GM23338 (cell line): Measurements from ENCODE around the gene GCNT2. TPM values are rescaled to one million over a fixed set of nuclear protein-coding genes. Genes with fewer than 3 reads are reported as not detected.

Experiments used
- ATAC-seq: fragments of 200-7000 bp; cut with Tn5 transposase; 3 replicates; pipeline ENCODE4 v1.9.1; 2020
- DNase-seq: peaks from one replicate; pipeline ENCODE4 v3.0.0-alpha.2; 2015; ENCODE audit warnings: low spot score
- H2AFZ ChIP-seq: fragments of 200-600 bp; sonication (generic); 2 replicates; pipeline ENCODE4 v1.8.0; 2016; ENCODE audit warnings: antibody characterized with exemption, mild to moderate bottlenecking, moderate library complexity
- H3F3A ChIP-seq: fragments of 200-600 bp; sonication (generic); replicated peaks from 2 replicates; pipeline ENCODE4 v1.8.0; 2017; ENCODE audit warnings: antibody characterized with exemption, mixed run types, low read depth
- H3K27ac ChIP-seq: fragments of 200-600 bp; sonication (generic); 2 replicates; pipeline ENCODE4 v1.6.1; 2016; ENCODE audit warnings: low read depth
- H3K27me3 ChIP-seq: fragments of 200-600 bp; sonication (generic); 2 replicates; pipeline ENCODE4 v1.8.0; 2016; ENCODE audit warnings: mild to moderate bottlenecking, mixed run types, moderate library complexity; ENCODE audit not compliant: insufficient read depth
- H3K36me3 ChIP-seq: fragments of 200-600 bp; sonication (generic); 2 replicates; pipeline ENCODE4 v1.8.0; 2016; ENCODE audit warnings: mild to moderate bottlenecking; ENCODE audit not compliant: insufficient read depth
- H3K4me1 ChIP-seq: fragments of 200-600 bp; sonication (generic); 2 replicates; pipeline ENCODE4 v1.8.0; 2016; ENCODE audit warnings: mild to moderate bottlenecking, moderate library complexity; ENCODE audit not compliant: insufficient read depth
- H3K4me2 ChIP-seq: fragments of 200-600 bp; sonication (generic); 2 replicates; pipeline ENCODE4 v1.7.1; 2017; ENCODE audit warnings: mixed run types
- H3K4me3 ChIP-seq: fragments of 200-600 bp; sonication (generic); 2 replicates; pipeline ENCODE4 v1.6.1; 2016; ENCODE audit warnings: mixed run types
- H3K79me2 ChIP-seq: fragments of 200-600 bp; sonication (generic); replicated peaks from 2 replicates; pipeline ENCODE4 v1.8.0; 2017; ENCODE audit warnings: mild to moderate bottlenecking; ENCODE audit not compliant: insufficient read depth
- H3K9me2 ChIP-seq: fragments of 200-600 bp; sonication (generic); 2 replicates; pipeline ENCODE4 v1.8.0; 2017; ENCODE audit not compliant: insufficient read depth
- H4K20me1 ChIP-seq: fragments of 200-600 bp; sonication (generic); replicated peaks from 2 replicates; pipeline ENCODE4 v1.8.0; 2017; ENCODE audit warnings: mild to moderate bottlenecking; ENCODE audit not compliant: insufficient read depth
- H3K27ac Mint-ChIP-seq: 2 replicates; pipeline ENCODE4 v1.8.0; 2020; ENCODE audit warnings: inconsistent platforms, mild to moderate bottlenecking, moderate library complexity, mixed read lengths
- H3K27me3 Mint-ChIP-seq: 3 replicates; pipeline ENCODE4 v1.8.0; 2022; ENCODE audit warnings: low read depth, mild to moderate bottlenecking, moderate library complexity, mixed read lengths, inconsistent platforms; ENCODE audit not compliant: insufficient read depth, poor library complexity
- H3K36me3 Mint-ChIP-seq: 3 replicates; pipeline ENCODE4 v1.8.0; 2021; ENCODE audit warnings: low read depth, mild to moderate bottlenecking, inconsistent platforms, moderate library complexity, mixed read lengths
- H3K4me1 Mint-ChIP-seq: 3 replicates; pipeline ENCODE4 v1.8.0; 2020; ENCODE audit warnings: mild to moderate bottlenecking, inconsistent platforms, mixed read lengths
- H3K4me3 Mint-ChIP-seq: 3 replicates; pipeline ENCODE4 v1.8.0; 2021; ENCODE audit warnings: moderate library complexity, mild to moderate bottlenecking, inconsistent platforms, mixed read lengths
- H3K9me3 Mint-ChIP-seq: 3 replicates; pipeline ENCODE4 v1.8.0; 2020; ENCODE audit warnings: moderate library complexity, mild to moderate bottlenecking, inconsistent platforms, mixed read lengths
- CREB1 ChIP-seq: fragments of 250-450 bp; sonication (Bioruptor Pico); IDR thresholded peaks from 2 replicates; pipeline ENCODE4 v1.5.0; 2020; ENCODE audit warnings: low read depth, mild to moderate bottlenecking, moderate library complexity
- ETS1 ChIP-seq: IDR thresholded peaks from 2 replicates; pipeline ENCODE4 v1.6.1; 2016; ENCODE audit warnings: antibody characterized with exemption
- EZH2phosphoT487 ChIP-seq: fragments of 200-600 bp; sonication (generic); IDR thresholded peaks from one replicate; pipeline ENCODE4 v1.8.1; 2018; ENCODE audit warnings: antibody characterized with exemption; ENCODE audit not compliant: unreplicated experiment
- JUNB ChIP-seq: IDR thresholded peaks from one replicate; pipeline ENCODE4 v1.6.1; 2016; ENCODE audit warnings: antibody characterized with exemption; ENCODE audit not compliant: unreplicated experiment
- NANOG ChIP-seq: IDR thresholded peaks from 2 replicates; pipeline ENCODE4 v1.6.1; 2016; ENCODE audit warnings: antibody characterized with exemption, borderline replicate concordance
- POLR2AphosphoS5 ChIP-seq: IDR thresholded peaks from 2 replicates; pipeline ENCODE4 v1.6.1; 2016; ENCODE audit warnings: antibody characterized with exemption, low read depth
- STAT1 ChIP-seq: IDR thresholded peaks from one replicate; pipeline ENCODE4 v1.6.1; 2016; ENCODE audit warnings: antibody characterized with exemption; ENCODE audit not compliant: unreplicated experiment
- ZNF114 ChIP-seq: fragments of 250-450 bp; sonication (Bioruptor Pico); IDR thresholded peaks from 2 replicates; pipeline ENCODE4 v1.5.0; 2020; ENCODE audit warnings: mild to moderate bottlenecking, moderate library complexity
- ZNF331 ChIP-seq: fragments of 250-450 bp; sonication (Bioruptor Pico); IDR thresholded peaks from 2 replicates; pipeline ENCODE4 v1.5.0; 2020; ENCODE audit warnings: low read depth, mild to moderate bottlenecking, moderate library complexity
- polyA plus RNA-seq: library from polyadenylated mRNA; unstranded; fragments of >200 nt; fragmentation: Nextera tagmentation; extraction: Ambion mirVana; gene quantifications from 2 replicates; pipeline ENCODE4 v1.2.1, GENCODE V29; 2016
- total RNA-seq: library from RNA; depleted of rRNA; stranded (reverse); fragments of >200 nt; shearing (Covaris generic); gene quantifications from 2 replicates; pipeline ENCODE4 v1.2.3, GENCODE V29; 2014
- TF ChIP-seq, protein P1 (sequence below): fragments of 250-450 bp; sonication (Bioruptor Pico); IDR thresholded peaks from 2 replicates; pipeline ENCODE4 v1.5.0; 2020; ENCODE audit warnings: mild to moderate bottlenecking, moderate library complexity
- TF ChIP-seq, protein P2 (sequence below), 2 experiments: fragments of 200-600 bp in 1 of 2; sonication (generic) in 1 of 2; conservative IDR thresholded peaks; 2 replicates each; pipeline versions ENCODE4 v1.5.1 to v1.6.1; 2016 to 2017; ENCODE audit warnings: antibody characterized with exemption in 2 of 2, low read depth in 2 of 2, mild to moderate bottlenecking in 2 of 2, moderate library complexity in 1 of 2

The GCNT2 gene
- total and polyA plus RNA-seq, 2 experiments from 2014 or later, result 28.3 to 137 TPM

GRCh38 chr6:10507715-10508114 is 13.4 kb upstream of the GCNT2 start:
- H3K79me2 ChIP-seq, result no peaks in the 10 kb centered on the region
- no peaks in the 10 kb centered on the region for H3K9me2 ChIP-seq
- DNase-seq (no peak), ATAC-seq (no peak)
- Mint-ChIP-seq H3K27me3 (peaks cover 2% of the 10 kb centered on the region), H3K4me3 (no peak overlapping the region), H3K27ac (no peak overlapping the region), H3K4me1 (peaks cover 23% of the 10 kb centered on the region), H3K36me3 (no peaks in the 10 kb centered on the region), H3K9me3 (no peaks in the 10 kb centered on the region)
- H3K36me3 ChIP-seq, result no peaks in the 10 kb centered on the region
- no peak overlapping the region for H3K4me2 ChIP-seq
- no peaks in the 10 kb centered on the region for H4K20me1 ChIP-seq
- H3K27ac ChIP-seq, result no peak overlapping the region
- peaks cover 9% of the 10 kb centered on the region for H3K4me1 ChIP-seq
- H2AFZ ChIP-seq, result no peak overlapping the region
- no peak for TF ChIP-seq ZNF114
- no peak for TF ChIP-seq JUNB
- no peak for TF ChIP-seq EZH2phosphoT487
- no peak for TF ChIP-seq POLR2AphosphoS5
- no peak for TF ChIP-seq STAT1
- TF ChIP-seq ZNF331 (CRISPR knock-in tag), result no peak
- no peak for TF ChIP-seq NANOG
- H3F3A ChIP-seq, result no peaks in the 10 kb centered on the region
- no peak overlapping the region for H3K4me3 ChIP-seq
- no peaks in the 10 kb centered on the region for H3K27me3 ChIP-seq

GRCh38 chr6:10510592-10511367 is 10.4 kb upstream of the GCNT2 start:
- no peaks in the 10 kb centered on the region for H3K9me2 ChIP-seq
- no peak overlapping the region for H3K27ac Mint-ChIP-seq
- peak; percentile 82 for DNase-seq
- H3K36me3 Mint-ChIP-seq, result no peaks in the 10 kb centered on the region
- no peaks in the 10 kb centered on the region for H3F3A ChIP-seq
- H3K79me2 ChIP-seq, result no peaks in the 10 kb centered on the region
- no peaks in the 10 kb centered on the region for H3K9me3 Mint-ChIP-seq
- H2AFZ ChIP-seq, result no peak overlapping the region
- H3K27ac ChIP-seq, result no peak overlapping the region
- no peak overlapping the region; the same call in 2 of the 3 replicates for H3K4me3 Mint-ChIP-seq
- H3K36me3 ChIP-seq, result no peaks in the 10 kb centered on the region
- H3K4me2 ChIP-seq, result no peak overlapping the region
- peaks cover 9% of the 10 kb centered on the region for H3K4me1 ChIP-seq
- ATAC-seq, result peak; percentile 99
- no peaks in the 10 kb centered on the region for H3K27me3 ChIP-seq
- no peak overlapping the region for H3K4me3 ChIP-seq
- H4K20me1 ChIP-seq, result no peaks in the 10 kb centered on the region
- peaks cover 1% of the 10 kb centered on the region for H3K27me3 Mint-ChIP-seq
- peaks cover 15% of the 10 kb centered on the region for H3K4me1 Mint-ChIP-seq
- no peak for TF ChIP-seq ETS1
- TF ChIP-seq, protein P1, sequence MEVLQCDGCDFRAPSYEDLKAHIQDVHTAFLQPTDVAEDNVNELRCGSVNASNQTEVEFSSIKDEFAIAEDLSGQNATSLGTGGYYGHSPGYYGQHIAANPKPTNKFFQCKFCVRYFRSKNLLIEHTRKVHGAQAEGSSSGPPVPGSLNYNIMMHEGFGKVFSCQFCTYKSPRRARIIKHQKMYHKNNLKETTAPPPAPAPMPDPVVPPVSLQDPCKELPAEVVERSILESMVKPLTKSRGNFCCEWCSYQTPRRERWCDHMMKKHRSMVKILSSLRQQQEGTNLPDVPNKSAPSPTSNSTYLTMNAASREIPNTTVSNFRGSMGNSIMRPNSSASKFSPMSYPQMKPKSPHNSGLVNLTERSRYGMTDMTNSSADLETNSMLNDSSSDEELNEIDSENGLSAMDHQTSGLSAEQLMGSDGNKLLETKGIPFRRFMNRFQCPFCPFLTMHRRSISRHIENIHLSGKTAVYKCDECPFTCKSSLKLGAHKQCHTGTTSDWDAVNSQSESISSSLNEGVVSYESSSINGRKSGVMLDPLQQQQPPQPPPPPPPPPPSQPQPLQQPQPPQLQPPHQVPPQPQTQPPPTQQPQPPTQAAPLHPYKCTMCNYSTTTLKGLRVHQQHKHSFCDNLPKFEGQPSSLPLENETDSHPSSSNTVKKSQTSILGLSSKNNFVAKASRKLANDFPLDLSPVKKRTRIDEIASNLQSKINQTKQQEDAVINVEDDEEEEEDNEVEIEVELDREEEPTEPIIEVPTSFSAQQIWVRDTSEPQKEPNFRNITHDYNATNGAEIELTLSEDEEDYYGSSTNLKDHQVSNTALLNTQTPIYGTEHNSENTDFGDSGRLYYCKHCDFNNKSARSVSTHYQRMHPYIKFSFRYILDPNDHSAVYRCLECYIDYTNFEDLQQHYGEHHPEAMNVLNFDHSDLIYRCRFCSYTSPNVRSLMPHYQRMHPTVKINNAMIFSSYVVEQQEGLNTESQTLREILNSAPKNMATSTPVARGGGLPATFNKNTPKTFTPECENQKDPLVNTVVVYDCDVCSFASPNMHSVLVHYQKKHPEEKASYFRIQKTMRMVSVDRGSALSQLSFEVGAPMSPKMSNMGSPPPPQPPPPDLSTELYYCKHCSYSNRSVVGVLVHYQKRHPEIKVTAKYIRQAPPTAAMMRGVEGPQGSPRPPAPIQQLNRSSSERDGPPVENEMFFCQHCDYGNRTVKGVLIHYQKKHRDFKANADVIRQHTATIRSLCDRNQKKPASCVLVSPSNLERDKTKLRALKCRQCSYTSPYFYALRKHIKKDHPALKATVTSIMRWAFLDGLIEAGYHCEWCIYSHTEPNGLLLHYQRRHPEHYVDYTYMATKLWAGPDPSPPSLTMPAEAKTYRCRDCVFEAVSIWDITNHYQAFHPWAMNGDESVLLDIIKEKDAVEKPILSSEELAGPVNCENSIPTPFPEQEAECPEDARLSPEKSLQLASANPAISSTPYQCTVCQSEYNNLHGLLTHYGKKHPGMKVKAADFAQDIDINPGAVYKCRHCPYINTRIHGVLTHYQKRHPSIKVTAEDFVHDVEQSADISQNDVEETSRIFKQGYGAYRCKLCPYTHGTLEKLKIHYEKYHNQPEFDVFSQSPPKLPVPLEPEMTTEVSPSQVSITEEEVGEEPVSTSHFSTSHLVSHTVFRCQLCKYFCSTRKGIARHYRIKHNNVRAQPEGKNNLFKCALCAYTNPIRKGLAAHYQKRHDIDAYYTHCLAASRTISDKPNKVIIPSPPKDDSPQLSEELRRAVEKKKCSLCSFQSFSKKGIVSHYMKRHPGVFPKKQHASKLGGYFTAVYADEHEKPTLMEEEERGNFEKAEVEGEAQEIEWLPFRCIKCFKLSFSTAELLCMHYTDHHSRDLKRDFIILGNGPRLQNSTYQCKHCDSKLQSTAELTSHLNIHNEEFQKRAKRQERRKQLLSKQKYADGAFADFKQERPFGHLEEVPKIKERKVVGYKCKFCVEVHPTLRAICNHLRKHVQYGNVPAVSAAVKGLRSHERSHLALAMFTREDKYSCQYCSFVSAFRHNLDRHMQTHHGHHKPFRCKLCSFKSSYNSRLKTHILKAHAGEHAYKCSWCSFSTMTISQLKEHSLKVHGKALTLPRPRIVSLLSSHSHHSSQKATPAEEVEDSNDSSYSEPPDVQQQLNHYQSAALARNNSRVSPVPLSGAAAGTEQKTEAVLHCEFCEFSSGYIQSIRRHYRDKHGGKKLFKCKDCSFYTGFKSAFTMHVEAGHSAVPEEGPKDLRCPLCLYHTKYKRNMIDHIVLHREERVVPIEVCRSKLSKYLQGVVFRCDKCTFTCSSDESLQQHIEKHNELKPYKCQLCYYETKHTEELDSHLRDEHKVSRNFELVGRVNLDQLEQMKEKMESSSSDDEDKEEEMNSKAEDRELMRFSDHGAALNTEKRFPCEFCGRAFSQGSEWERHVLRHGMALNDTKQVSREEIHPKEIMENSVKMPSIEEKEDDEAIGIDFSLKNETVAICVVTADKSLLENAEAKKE (CRISPR knock-in tag), result no peak
- no peak for TF ChIP-seq JUNB
- TF ChIP-seq, protein P2, sequence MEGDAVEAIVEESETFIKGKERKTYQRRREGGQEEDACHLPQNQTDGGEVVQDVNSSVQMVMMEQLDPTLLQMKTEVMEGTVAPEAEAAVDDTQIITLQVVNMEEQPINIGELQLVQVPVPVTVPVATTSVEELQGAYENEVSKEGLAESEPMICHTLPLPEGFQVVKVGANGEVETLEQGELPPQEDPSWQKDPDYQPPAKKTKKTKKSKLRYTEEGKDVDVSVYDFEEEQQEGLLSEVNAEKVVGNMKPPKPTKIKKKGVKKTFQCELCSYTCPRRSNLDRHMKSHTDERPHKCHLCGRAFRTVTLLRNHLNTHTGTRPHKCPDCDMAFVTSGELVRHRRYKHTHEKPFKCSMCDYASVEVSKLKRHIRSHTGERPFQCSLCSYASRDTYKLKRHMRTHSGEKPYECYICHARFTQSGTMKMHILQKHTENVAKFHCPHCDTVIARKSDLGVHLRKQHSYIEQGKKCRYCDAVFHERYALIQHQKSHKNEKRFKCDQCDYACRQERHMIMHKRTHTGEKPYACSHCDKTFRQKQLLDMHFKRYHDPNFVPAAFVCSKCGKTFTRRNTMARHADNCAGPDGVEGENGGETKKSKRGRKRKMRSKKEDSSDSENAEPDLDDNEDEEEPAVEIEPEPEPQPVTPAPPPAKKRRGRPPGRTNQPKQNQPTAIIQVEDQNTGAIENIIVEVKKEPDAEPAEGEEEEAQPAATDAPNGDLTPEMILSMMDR (conservative IDR thresholded peaks at IDR 0.05; ENCODE audit: low read depth in 2 of 2), result peak; percentile 90 to 98
- TF ChIP-seq CREB1, result no peak
- TF ChIP-seq NANOG, result no peak
- no peak for TF ChIP-seq ZNF114
